ENCODE data around the gene SRMS.

Gene SRMS, protein sequence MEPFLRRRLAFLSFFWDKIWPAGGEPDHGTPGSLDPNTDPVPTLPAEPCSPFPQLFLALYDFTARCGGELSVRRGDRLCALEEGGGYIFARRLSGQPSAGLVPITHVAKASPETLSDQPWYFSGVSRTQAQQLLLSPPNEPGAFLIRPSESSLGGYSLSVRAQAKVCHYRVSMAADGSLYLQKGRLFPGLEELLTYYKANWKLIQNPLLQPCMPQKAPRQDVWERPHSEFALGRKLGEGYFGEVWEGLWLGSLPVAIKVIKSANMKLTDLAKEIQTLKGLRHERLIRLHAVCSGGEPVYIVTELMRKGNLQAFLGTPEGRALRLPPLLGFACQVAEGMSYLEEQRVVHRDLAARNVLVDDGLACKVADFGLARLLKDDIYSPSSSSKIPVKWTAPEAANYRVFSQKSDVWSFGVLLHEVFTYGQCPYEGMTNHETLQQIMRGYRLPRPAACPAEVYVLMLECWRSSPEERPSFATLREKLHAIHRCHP

DNA sequence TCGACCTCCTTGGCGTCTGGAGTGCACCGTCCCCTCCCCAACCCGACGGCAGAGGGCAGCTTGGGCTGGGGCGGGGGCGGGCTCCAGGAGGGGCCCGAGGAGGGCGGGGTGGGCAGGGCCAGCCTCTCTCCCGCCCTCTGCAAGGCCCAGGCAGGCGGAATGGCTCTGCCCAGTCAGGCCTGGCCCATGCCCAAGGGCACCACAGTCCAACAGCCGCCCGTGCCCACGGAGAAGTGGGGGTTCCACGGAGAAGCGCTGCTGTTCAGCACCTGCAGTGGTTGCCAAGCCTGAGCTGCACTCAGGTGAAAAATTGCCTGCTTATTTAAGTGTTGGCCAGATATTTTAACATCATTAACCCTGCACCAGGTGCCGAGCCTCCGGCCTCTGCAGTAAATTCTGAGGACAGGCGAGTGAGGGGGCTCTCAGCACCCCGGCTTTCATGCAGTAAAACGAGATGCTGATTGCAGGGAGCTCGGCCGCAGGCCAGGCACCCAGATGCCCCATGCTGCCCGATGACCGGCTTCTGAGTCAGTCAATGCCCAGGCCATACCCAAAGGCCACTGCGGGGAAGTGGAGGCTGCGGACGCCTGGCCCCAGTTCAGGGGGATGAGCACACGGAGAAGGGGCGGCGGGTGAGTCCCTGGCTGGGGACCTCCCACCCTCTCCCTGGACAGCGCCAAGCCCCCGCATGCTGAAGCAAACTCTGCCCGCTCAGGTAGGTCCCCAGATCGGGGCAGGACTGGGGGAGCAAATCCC lies at the start of gene SRMS:
TSS of gene SRMS (minus strand) at position 25 of the 756 bp plus-strand sequence. CDS start 286 bp downstream, outside the sequence.
- DNase-seq (ENCODE audit: low spot score), result no peak

DNA sequence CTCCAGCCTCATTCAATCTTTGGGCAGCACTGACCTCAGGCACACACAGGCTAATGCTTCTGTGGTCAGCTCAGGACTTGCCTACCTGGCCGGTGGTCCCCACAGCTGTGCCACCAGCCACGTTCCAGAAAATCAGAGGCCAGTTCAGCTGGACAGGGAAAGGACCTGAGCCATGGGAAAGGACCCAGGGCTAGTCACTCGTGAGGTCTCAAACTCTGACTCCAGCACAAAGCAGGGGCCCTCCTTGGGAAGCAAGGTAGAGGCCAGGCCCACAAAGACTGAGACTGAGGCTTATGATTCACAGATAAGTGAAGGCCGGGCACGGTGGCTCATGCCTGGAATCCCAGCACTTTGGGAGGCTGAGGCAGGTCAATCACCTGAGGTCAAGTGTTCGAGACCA lies 48.9 kb upstream of the SRMS start:
- DNase-seq (ENCODE audit: low spot score), result no peak

DNA sequence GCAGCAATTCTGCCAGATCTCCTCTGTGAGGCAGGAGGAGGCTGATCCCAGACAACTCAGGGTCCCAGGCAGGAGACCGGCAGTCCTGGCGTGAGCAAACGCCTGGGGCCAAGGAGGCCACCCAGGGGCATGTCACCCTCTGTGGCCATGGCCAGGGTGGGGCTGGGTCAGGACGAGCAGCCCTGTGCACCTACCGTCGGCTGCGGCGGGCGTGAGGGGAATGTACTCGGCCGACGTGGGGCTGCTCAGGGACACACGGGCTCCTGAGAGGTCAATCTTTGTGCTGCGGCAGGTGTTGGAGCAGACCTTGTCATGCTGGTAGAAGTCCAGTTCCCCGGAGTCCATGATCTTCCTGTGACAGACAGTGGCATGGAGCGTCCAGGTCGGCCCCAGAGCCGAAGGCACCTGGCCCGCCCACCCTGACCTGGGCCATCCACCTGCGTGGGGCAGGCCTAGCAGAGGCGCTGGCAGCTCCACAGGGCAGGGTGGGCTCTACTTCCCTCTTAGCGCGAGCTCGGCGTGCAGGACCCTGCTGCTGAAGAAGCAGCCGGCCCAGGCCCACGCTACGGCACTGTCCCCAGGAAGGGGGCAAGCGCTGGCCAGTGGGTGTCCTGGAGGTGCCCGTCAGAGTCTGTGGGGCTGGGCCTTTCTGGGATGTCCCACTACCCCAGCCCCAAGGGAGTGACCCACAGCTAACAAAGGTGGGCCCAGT lies 48.0 kb upstream of the SRMS start:
- no peak for DNase-seq (ENCODE audit: low spot score)

DNA sequence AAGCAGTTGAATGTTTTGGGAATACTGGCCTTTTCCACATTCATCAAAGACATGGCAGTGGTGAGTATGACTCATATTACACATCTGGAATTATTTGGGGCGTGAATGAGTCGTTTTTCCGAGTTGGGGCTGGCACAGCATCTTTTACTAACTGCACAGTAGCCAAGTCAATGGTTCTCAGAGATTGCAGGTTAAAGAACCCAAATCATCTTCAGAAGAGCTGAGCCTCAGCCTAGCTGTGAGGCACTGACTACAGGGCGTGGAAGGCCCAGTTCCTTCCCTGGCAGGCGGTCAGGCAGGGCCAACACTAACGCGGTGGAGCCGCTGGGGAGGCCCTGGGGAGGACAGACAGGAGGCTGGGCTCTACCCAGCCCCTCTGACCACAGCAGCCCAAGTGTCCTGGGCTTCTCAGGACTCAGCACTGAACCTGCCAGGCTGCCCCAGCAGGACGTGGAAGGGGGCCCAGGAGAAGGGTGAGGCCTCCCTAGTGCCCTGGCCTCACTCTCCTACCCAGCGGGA lies 46.6 kb upstream of the SRMS start:
- no peak for DNase-seq (ENCODE audit: low spot score)

DNA sequence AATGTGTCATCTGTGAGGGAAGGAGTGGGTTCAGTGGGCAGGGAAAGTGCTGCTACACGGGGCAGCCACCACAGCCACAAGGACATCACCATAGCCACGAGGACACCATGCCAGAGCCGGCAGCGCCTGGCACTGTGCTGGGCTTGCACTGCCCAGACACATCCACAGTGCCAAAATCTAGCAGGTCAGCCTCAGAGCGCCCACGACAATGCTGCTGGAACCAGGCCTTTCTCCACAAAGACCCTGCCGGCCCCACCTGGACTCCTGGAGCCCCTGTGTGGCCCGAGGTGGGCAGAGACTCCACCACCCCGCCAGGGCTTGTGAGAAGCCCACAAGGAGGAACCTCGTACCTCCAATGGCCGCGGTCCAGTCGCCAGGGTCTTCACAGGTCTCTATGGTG lies 45.1 kb upstream of the SRMS start:
- no peak for DNase-seq (ENCODE audit: low spot score)

DNA sequence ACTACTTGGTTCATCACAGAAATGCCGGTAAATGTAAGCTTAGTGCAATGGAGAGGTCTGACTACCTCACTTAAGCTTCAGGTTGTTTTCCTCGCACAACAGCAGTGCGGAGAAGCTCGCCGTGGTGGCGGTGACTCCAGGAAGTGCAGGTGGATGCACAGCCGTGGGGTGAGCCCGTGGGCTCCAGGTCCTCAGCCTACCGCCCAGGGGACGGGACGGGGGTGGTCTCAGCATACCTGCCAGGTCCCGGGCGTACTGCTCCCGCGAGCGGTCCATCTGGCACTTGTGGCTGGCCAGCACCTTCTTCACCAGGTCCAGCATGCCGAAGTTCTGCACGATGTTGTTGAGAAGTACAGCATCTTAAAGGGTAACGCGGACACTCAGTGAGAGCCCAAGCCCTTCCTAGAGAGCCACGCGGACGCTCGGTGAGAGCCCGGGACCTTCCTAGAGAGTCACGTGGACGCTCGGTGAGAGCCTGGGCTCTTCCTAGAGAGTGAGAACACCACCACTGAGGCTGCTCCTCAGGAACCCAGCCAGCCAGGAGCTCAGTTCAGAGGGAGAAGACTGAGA lies 44.3 kb upstream of the SRMS start:
- DNase-seq (ENCODE audit: low spot score), result no peak

DNA sequence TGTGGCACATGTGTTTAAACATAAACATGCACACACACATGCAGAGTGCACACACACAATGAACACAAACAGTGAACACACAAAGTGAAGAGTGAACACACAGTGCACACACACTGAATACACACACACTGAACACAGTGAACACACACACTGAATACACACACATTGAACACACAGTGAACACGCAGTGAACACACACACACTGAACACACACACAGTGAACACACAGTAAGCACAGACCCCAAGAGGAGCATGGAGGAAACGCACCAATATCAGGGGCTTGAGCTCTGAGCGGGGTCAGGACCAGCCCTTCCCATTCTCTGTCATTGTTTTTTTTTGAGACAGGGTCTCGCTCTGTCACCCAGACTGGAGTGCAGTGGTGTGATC lies 43.6 kb upstream of the SRMS start:
- no peak for DNase-seq (ENCODE audit: low spot score)

DNA sequence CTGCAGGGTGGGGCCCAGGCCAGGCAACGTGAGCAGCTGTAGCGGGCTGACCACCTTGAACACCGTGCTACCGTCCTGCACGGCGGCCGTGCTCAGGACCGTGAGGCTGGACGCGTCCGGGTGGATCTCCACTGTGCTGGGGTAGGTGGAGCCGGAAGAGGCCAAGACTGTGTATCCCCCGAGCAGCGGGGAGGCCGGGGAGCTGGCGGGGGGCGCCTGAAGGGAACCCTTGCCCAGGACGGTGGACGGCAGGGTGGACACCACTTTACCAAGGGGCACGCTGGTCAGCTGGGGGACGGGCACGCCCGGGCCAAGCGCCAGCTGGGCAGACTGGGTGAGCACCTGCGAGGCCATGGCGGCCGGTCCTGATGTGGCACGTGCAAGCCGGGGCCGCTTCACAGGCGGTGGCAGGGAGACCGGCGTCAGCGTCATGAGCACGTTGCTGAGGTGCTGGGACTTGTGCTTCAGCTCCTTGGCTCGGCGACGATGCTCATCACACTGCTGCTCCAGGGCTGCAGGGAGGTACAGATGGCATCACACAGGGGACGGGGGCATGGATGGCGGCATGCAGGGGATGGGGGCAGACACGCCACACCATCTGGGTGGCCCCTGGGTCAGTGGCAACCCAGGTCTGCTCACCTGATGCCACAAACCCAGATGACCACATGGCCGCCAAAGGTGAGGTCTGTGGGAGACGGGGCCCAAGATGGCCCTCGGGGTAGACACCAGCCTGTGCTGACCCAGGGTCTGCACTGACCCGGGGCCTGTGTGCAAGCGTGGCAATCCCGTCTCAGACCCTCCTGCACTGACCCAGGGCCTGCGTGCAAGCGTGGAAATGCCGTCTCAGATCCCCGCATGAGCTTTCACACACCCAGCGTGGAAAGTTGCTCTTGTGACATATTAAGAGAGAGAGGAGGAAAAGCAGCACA lies 42.9 kb upstream of the SRMS start:
- no peak for DNase-seq (ENCODE audit: low spot score)

DNA sequence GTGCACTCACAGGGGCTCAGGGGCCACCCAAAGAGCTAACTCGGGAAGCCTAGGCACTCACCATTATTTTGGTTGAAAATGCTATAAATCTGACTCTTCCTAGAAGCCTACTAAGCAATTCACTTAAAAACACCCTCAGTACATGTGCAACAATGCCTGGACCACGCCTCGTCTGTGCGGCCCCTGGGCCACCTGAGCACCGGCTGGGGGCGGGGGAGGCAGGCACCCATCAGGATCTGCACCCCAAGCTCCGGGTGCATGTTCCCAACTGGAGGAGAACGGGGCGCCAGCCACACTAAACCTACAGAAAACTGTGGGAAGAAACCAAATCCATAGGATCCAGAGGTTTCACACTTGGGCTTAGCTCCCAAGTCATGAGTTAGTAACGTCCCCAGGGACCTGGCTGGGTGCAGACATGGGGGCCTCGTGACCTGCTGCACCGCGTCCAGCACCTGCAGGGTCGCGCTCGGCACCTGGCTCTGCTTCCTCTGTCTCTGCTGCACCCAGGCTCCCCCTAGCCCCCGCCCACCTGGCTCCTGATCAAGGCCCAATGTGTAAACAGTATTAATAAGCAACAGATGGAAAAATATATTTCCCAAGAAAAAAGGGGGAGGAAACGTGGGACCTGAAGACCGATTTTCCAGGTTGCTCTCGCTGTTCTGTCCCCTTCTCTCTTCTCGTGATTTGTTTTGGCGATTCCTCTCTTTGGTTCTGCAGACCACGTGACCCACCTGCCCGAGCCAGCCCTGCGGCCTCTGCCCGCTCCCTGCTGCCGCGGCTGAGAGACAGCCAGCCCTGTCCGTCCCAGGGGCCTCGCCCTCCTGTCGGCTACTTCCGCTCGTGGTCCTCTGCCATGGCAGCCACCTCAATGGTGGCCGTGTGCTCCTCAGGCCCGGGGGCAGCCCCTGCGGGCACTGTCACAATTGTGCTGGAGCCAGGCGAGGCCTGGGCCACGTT lies 42.0 kb upstream of the SRMS start:
- no peak for DNase-seq (ENCODE audit: low spot score)

DNA sequence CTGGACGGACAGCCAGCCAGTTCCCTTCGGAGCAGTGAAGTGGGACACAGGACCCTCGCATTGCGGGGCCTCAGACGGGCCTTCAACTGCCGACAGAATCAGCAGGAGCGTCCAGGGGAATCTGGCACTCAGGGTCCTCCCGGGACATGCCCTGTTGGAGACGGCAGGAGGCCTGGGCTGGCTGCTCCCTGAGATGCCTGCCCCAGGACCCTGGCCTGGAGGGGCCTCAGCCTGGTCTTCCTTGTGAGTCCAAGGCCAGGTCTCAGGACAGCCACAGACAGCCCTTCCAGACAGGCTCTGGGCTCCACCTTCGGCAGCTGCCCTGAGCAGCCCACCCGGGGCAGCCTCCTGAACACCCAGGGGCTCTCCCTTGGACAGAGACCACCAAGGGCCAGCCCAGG lies 41.1 kb upstream of the SRMS start:
- no peak for DNase-seq (ENCODE audit: low spot score)

DNA sequence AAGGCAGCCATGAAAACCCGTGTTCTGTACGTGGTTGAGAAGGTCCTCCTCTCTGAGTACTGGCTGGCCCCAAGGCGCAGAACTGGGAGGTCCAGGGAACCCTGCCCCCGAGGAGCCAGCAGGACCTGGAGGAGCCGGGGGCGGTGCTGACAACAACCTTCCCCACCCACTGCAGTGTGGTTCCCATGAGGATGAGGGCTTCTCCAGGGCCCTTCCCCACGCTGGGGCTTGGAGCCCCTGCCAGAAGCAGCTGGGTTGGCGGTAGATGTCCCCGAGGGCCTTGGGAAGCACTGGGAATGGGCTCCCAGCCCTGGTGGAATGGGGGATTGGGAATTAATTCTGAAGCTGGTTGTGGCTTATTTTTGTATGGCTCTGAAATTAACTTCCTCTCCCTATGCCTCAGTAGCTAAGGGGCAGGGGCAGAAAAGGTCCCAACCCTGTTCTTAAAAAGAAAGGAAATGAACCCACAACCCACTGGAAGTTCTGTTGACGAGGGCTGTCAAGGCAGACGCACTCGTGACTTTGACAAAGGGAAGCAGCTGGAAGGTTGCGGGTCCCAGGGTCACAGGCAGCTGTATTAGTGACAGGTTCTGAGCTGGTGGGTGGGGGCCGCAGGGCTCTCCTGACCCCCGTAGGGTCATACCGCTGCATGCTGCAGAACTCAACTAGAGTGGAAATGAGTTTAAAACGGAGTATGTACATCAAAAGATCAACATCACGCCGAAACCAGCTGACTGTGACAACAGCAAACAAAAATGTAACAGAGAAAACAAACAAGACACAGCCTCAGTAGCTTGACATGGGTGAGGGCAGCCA lies 40.4 kb upstream of the SRMS start:
- DNase-seq (ENCODE audit: low spot score), result no peak

DNA sequence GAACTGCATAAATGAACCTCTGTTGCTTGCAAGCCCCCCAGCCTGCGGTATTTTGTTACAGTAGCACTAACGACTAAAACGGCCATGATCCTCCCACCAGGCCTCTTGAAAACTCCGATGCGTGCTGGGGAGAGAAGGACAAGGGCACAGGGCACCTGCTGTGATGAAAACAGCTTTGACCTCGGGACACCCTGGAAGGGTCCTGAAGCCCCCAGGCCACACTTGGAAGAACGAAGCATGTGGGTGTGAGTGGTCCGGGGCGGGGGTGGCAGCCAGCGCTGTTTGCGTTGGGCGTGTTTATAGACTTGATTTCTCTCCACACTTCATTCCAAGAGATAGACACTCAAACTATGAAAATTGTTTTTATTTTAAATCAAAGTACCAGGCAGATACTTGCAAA lies 39.7 kb upstream of the SRMS start:
- no peak for DNase-seq (ENCODE audit: low spot score)

DNA sequence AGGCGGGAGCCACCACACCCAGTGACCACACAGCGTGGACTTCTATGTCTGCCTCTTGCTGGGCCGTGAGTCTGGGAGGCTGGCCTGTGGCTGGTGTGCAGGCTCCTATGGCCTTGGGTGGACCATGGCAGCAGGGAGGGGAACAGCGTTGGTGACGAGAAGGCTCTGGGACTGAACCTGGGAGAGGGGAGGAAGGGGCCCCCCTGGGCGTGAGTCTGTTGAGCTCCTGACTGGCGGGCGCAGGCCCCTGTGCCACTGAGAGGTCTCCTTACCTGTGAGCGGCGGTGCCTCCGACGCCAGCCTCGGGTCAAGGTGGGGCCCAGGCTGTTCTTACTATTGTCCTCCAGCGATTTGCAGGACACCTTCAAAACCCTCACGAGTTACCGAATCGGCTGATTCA lies 39.2 kb upstream of the SRMS start:
- DNase-seq (ENCODE audit: low spot score), result no peak

DNA sequence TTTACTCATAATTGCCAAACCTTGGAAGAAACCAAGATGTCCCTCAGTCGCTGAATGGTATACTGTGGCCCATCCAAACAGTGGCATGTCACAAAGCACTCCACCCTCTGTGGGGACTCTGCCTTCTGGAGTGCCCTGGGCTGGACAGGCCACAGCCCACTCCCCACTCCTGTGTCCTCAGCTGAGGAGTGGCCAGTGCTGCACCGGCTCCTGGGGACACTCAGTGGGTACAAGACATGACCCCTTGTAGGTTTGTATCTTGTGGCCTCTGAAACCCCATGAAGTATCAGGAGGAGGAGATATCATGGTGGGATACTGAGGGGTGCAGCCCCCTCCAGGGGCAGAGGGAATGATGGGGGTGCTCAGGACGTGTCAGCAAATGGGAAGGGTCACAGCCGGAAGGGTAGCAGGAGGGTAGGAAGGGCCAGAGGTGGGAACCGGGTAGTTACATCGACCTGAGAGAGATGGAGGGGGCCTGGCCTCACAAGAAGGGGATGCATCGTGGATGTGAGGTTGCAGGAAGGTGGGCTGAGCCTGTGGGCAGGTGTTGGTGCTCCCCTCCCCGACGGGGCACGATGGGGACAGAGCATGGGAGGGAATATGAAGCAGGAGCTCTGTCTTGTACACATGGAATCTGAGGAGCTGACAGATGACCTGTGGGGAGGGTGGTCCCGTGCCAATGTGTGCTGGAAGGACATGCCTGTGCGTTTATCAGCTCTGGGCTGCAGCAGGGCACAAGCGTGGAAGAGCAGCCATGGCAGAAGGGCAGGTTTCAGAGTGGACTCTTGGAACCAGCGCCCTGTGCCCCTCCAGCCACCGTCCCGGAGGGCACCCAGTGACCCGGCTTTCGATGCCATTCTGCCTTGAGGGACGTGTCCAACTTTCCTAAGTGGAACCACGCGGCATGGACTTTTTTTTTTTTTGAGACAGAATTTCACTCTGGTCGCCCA lies 38.3 kb upstream of the SRMS start:
- no peak for DNase-seq (ENCODE audit: low spot score)

DNA sequence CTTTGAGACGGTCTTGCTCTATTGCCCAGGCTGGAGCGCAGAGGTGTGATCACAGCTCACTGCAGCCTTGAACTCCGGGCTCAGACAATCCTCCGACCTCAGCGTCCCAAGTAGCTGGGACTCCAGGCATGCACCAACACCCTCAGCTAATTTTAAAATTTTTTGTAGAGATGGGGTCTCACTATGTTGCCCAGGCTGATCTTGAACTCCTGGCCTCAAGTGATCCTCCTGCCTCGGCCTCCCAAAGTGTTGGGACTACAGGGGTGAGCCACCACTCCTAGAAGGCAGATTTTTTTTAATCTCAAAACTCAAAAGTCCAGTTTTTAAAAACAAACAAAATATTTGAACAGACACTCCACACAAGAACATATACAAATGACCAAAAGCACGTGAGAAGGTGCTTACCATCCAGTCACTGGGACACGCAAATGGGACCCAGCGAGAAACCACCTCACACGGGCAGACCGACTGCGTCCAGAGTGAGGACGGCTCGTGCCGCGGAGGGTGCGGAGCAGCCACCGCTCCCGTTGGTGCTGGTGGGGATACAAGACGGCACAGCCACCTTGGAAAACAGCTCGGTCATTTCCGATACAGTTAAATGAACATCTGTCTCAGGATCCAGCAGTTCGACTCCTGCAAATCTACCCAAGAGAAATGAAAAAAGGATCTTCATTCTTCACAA lies 35.0 kb upstream of the SRMS start:
- DNase-seq (ENCODE audit: low spot score), result no peak

DNA sequence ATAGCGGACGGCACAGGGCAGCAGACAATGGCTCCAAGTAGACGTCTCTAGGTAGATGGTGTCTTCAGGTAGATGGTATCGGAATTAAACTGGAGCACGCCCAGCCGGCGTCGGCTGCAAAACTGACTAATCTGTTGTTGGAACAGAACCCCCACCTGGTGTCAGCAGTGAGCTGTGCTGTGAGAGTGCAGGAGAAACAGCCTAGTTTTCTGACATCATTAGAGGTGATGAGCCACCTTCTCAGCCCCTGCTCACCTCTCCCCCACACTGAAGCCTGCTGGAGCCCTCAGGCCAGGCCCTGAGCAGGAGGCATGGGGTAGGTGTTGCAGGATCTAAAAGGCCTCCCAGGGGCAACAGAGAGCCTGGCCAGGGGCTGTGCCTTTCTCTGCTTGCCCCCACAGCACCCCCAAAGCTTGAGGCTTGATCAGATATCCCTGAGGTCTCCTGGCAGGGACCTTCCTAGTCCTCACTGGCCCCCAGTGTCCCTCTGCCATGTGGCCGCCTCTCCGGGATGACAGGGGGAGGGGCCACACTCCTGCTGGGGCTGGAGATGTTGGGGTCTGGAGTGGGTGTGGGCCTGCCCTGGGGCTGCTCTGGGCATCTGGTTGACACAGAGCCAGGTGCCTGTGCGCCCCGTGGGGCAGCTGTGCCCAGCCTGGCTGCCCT lies 33.4 kb upstream of the SRMS start:
- DNase-seq (ENCODE audit: low spot score), result peak; percentile 82
